OCI-LY3 (cell line): ENCODE measurements around the gene UNKL.

Source experiments
- H2AFZ ChIP-seq: fragments of 200-600, 300-600 bp; shearing (Covaris generic); 2 replicates; pipeline ENCODE4 v1.6.0; 2014; ENCODE audit warnings: antibody characterized with exemption, low read depth, low read length
- H3K27ac ChIP-seq: fragments of 200-600, 300-600 bp; sonication (generic); 2 replicates; pipeline ENCODE4 v1.5.1; 2014; ENCODE audit warnings: mild to moderate bottlenecking, low read length, moderate library complexity, mixed read lengths
- H3K27me3 ChIP-seq: fragments of 200-600, 300-600 bp; sonication (generic); 2 replicates; pipeline ENCODE4 v1.6.1; 2014; ENCODE audit warnings: low read depth, low read length, mixed read lengths
- H3K36me3 ChIP-seq: fragments of 200-600, 300-600 bp; sonication (generic); replicated peaks from 2 replicates; pipeline ENCODE3; 2014; ENCODE audit warnings: low read depth, low read length, mixed read lengths
- H3K4me1 ChIP-seq: fragments of 300-600, 200-600 bp; sonication (generic); 2 replicates; pipeline ENCODE4 v1.6.1; 2014; ENCODE audit warnings: low read length, mixed read lengths
- H3K4me2 ChIP-seq: fragments of 200-600, 300-600 bp; sonication (generic); 2 replicates; pipeline ENCODE4 v1.6.1; 2014; ENCODE audit warnings: low read length, mixed read lengths
- H3K4me3 ChIP-seq: fragments of 300-600, 200-600 bp; sonication (generic); 2 replicates; pipeline ENCODE4 v1.5.1; 2014; ENCODE audit warnings: antibody characterized with exemption, mild to moderate bottlenecking, low read length, moderate library complexity
- H3K79me2 ChIP-seq: fragments of 300-600, 200-600 bp; shearing (Covaris generic); 2 replicates; pipeline ENCODE4 v1.6.1; 2014; ENCODE audit warnings: mild to moderate bottlenecking, low read length, mixed read lengths
- H3K9ac ChIP-seq: fragments of 300-600, 200-600 bp; shearing (Covaris generic); 2 replicates; pipeline ENCODE4 v1.6.0; 2014; ENCODE audit warnings: mild to moderate bottlenecking, low read length, moderate library complexity
- H3K9me3 ChIP-seq: fragments of 200-600, 300-600 bp; shearing (Covaris generic); 2 replicates; pipeline ENCODE4 v1.6.1; 2014; ENCODE audit warnings: low read length, mixed read lengths; ENCODE audit not compliant: insufficient read depth
- H4K20me1 ChIP-seq: fragments of 200-600, 300-600 bp; sonication (generic); 2 replicates; pipeline ENCODE4 v1.6.1; 2016; ENCODE audit warnings: low read length, mixed read lengths; ENCODE audit not compliant: insufficient read depth
- CTCF ChIP-seq: fragments of 200-600, 300-600 bp; sonication (generic); IDR thresholded peaks from 2 replicates; pipeline ENCODE4 v1.5.1; 2014; ENCODE audit warnings: antibody characterized with exemption, low read length, low read depth
- EZH2phosphoT487 ChIP-seq: fragments of 200-600 bp; shearing (Covaris generic); IDR thresholded peaks from 2 replicates; pipeline ENCODE4 v1.6.1; 2018; ENCODE audit warnings: antibody characterized with exemption, mixed run types, low read depth

UNKL gene

GRCh38 chr16:1351582-1352362 lies 62.7 kb downstream of the UNKL start, which contains the start of the genes GNPTG and TSR3:
Gene GNPTG (plus strand): TSS chr16:1351931. CDS start chr16:1351966, 35 bp downstream.
Gene TSR3 (minus strand): TSS chr16:1351878. CDS start chr16:1351804, 74 bp downstream.
- H3K27me3 ChIP-seq = no peaks in the 10 kb centered on the region
- H3K4me3 ChIP-seq = peak within 1 kb of the TSS; percentile 87
- peak within 1 kb of the TSS; percentile 84 for H3K9ac ChIP-seq
- no peak for TF ChIP-seq CTCF
- no peak for TF ChIP-seq EZH2phosphoT487
- H3K9me3 ChIP-seq = no peaks in the 10 kb centered on the region
- peak within 1 kb of the TSS; percentile 35; the same call in 1 of the 2 replicates for H2AFZ ChIP-seq
- peaks cover 13% of the 10 kb centered on the region for H3K4me1 ChIP-seq
- H3K79me2 ChIP-seq = peaks cover 64% of the 10 kb centered on the region
- peak within 1 kb of the TSS; percentile 34; the same call in 1 of the 2 replicates for H3K27ac ChIP-seq
- no peaks in the 10 kb centered on the region for H3K36me3 ChIP-seq
- H4K20me1 ChIP-seq = no peaks in the 10 kb centered on the region
- H3K4me2 ChIP-seq = peak within 1 kb of the TSS; percentile 74

GRCh38 chr16:1351215-1351581 lies 63.3 kb downstream of the UNKL start:
- Histone ChIP-seq H3K4me1 (peaks cover 13% of the 10 kb centered on the region), H3K36me3 (no peaks in the 10 kb centered on the region), H3K4me3 (peak overlapping the region; percentile 87), H3K27me3 (no peaks in the 10 kb centered on the region), H4K20me1 (no peaks in the 10 kb centered on the region), H2AFZ (peak overlapping the region; percentile 35; the same call in 1 of the 2 replicates), H3K9ac (peak overlapping the region; percentile 84), H3K4me2 (peak overlapping the region; percentile 69), H3K27ac (peak overlapping the region; percentile 34; the same call in 1 of the 2 replicates), H3K79me2 (peaks cover 58% of the 10 kb centered on the region), H3K9me3 (no peaks in the 10 kb centered on the region)
- TF ChIP-seq EZH2phosphoT487 = no peak
- no peak for TF ChIP-seq CTCF

- Histone ChIP-seq H3K4me2 (peak overlapping the region; percentile 69), H3K27me3 (no peaks in the 10 kb centered on the region), H3K4me1 (peaks cover 13% of the 10 kb centered on the region), H3K36me3 (no peaks in the 10 kb centered on the region), H3K9ac (peak overlapping the region; percentile 84), H3K27ac (no peak overlapping the region), H3K79me2 (peaks cover 53% of the 10 kb centered on the region), H3K4me3 (peak overlapping the region; percentile 87), H3K9me3 (no peaks in the 10 kb centered on the region), H2AFZ (no peak overlapping the region), H4K20me1 (no peaks in the 10 kb centered on the region)
- TF ChIP-seq EZH2phosphoT487 (no peak), CTCF (no peak)
Measured at GRCh38 chr16:1350691-1351090, 63.8 kb downstream of the UNKL start.

- Histone ChIP-seq H3K4me1 (peaks cover 13% of the 10 kb centered on the region), H3K27ac (no peak overlapping the region), H3K4me3 (no peak overlapping the region), H4K20me1 (no peaks in the 10 kb centered on the region), H3K36me3 (no peaks in the 10 kb centered on the region), H3K79me2 (peaks cover 45% of the 10 kb centered on the region), H3K9ac (no peak overlapping the region), H3K4me2 (no peak overlapping the region), H3K27me3 (no peaks in the 10 kb centered on the region), H3K9me3 (no peaks in the 10 kb centered on the region), H2AFZ (no peak overlapping the region)
- no peak for TF ChIP-seq EZH2phosphoT487
- TF ChIP-seq CTCF = no peak
Measured at GRCh38 chr16:1349951-1350350, 64.6 kb downstream of the UNKL start.
